Keratinocyte (primary cell): Measurements from ENCODE around the gene DDX31. TPM values are rescaled to one million over a fixed set of nuclear protein-coding genes. Genes with fewer than 3 reads are reported as not detected.

Experiments used
- DNase-seq: peaks from one replicate; pipeline ENCODE4 v3.0.0-alpha.2; 2011; ENCODE audit warnings: low read depth, missing footprints, low spot score
- FAIRE-seq: peaks from 2 replicates; lab custom pipeline; 2011; peaks lifted over from hg19 to GRCh38; lab: Jason Lieb, UNC
- H2AFZ ChIP-seq: 2 replicates; pipeline ENCODE4 v1.6.0; 2012; ENCODE audit warnings: low read length, control low read depth, inconsistent platforms; ENCODE audit not compliant: control insufficient read depth
- H3K27ac ChIP-seq: 2 replicates; pipeline ENCODE4 v1.5.1; 2011; ENCODE audit warnings: low read length; ENCODE audit not compliant: control insufficient read depth, insufficient read depth
- H3K27me3 ChIP-seq: 3 replicates; pipeline ENCODE4 v1.6.0; 2011; ENCODE audit warnings: low read length; ENCODE audit not compliant: control insufficient read depth, insufficient read depth; ENCODE audit errors: extremely low read depth
- H3K36me3 ChIP-seq, 2 experiments: 2 replicates in 1 of 2; 3 replicates in 1 of 2; pipeline ENCODE4 v1.5.1; 2011; ENCODE audit warnings: low read length in 2 of 2, mild to moderate bottlenecking in 1 of 2; ENCODE audit not compliant: control insufficient read depth in 2 of 2, insufficient read depth in 2 of 2; ENCODE audit errors: extremely low read depth in 1 of 2
- H3K4me1 ChIP-seq: 3 replicates; pipeline ENCODE4 v1.5.1; 2011; ENCODE audit warnings: low read length; ENCODE audit not compliant: control insufficient read depth, insufficient read depth; ENCODE audit errors: extremely low read depth
- H3K4me2 ChIP-seq: 3 replicates; pipeline ENCODE4 v1.6.0; 2011; ENCODE audit warnings: low read depth, low read length; ENCODE audit not compliant: control insufficient read depth, insufficient read depth; ENCODE audit errors: extremely low read depth
- H3K4me3 ChIP-seq, 3 experiments: fragments of 200-600 bp in 1 of 3; sonication (generic) in 1 of 3; 2 replicates in 2 of 3; 3 replicates in 1 of 3; pipeline ENCODE4 v1.5.1; 2011 to 2016; ENCODE audit warnings: low read length in 3 of 3, mild to moderate bottlenecking in 3 of 3, control low read depth in 2 of 3, inconsistent platforms in 1 of 3, low read depth in 1 of 3, mixed read lengths in 1 of 3, mixed run types in 1 of 3, moderate library complexity in 1 of 3; ENCODE audit not compliant: control insufficient read depth in 2 of 3, insufficient read depth in 2 of 3; ENCODE audit errors: extremely low read depth in 1 of 3
- H3K79me2 ChIP-seq: 2 replicates; pipeline ENCODE4 v1.6.0; 2012; ENCODE audit warnings: low read length; ENCODE audit not compliant: control insufficient read depth, insufficient read depth
- H3K9ac ChIP-seq: 3 replicates; pipeline ENCODE4 v1.6.0; 2011; ENCODE audit warnings: low read length; ENCODE audit not compliant: control insufficient read depth, insufficient read depth; ENCODE audit errors: extremely low read depth
- H3K9me1 ChIP-seq: 3 replicates; pipeline ENCODE4 v1.6.0; 2011; ENCODE audit warnings: low read length; ENCODE audit not compliant: control insufficient read depth, insufficient read depth; ENCODE audit errors: extremely low read depth
- H3K9me3 ChIP-seq: 2 replicates; pipeline ENCODE4 v1.5.1; 2012; ENCODE audit warnings: low read depth, low read length; ENCODE audit not compliant: control insufficient read depth
- H4K20me1 ChIP-seq: 3 replicates; pipeline ENCODE4 v1.6.0; 2011; ENCODE audit warnings: low read length; ENCODE audit not compliant: control insufficient read depth, insufficient read depth; ENCODE audit errors: extremely low read depth
- CTCF ChIP-seq, 3 experiments: IDR thresholded peaks in 1 of 3; conservative IDR thresholded peaks in 1 of 3; optimal IDR thresholded peaks in 1 of 3; 2 replicates in 2 of 3; 3 replicates in 1 of 3; pipeline versions ENCODE3 to v1.5.1; 2011; ENCODE audit warnings: low read length in 3 of 3, mild to moderate bottlenecking in 3 of 3, moderate library complexity in 2 of 3, control low read depth in 1 of 3, inconsistent platforms in 1 of 3; ENCODE audit not compliant: insufficient read depth in 2 of 3; ENCODE audit errors: extremely low read depth in 1 of 3
- EZH2 ChIP-seq: IDR thresholded peaks from one replicate; pipeline ENCODE4 v1.6.1; 2012; ENCODE audit warnings: inconsistent platforms, mild to moderate bottlenecking, low read length, moderate library complexity
- dilution Hi-C: fragments of 300-500 bp; cut with MboI; formaldehyde crosslinking; loops from one replicate; pipeline ENCODE4 v1.7.0; 2020; ENCODE audit warnings: low sequenced_read_pairs; ENCODE audit not compliant: extremely low pct_ligation_motif_present
- polyA plus RNA-seq, 5 experiments: library from polyadenylated mRNA; depleted of rRNA in 3 of 5; stranded (reverse) in 3 of 5; stranded (forward) in 1 of 5; unstranded in 1 of 5; fragments of >200 nt; gene quantifications; 1 replicate in 1 of 5; 2 replicates in 3 of 5; 3 replicates in 1 of 5; pipeline versions ENCODE4 v1.2.1 to v1.2.3, GENCODE V29; 2011 to 2012; ENCODE audit warnings: missing spikeins in 2 of 5, low read depth in 1 of 5, low replicate concordance in 1 of 5

The DDX31 gene
- polyA plus RNA-seq, 1 donor (not counting 4 experiments of a cell fraction or from before 2014, with no cell fraction given): 21.0 TPM

- Histone ChIP-seq H3K4me1 (peaks cover 30% of the 10 kb centered on the region), H3K4me2 (no peak overlapping the region), H3K27ac (no peak overlapping the region), H3K9ac (no peak overlapping the region), H4K20me1 (no peaks in the 10 kb centered on the region), H2AFZ (no peak overlapping the region), H3K79me2 (no peaks in the 10 kb centered on the region), H3K9me3 (no peaks in the 10 kb centered on the region), H3K4me3 (no peak overlapping the region), H3K27me3 (no peaks in the 10 kb centered on the region), H3K36me3 (peaks cover 17 to 29% of the 10 kb centered on the region in 2 experiments), H3K9me1 (peaks cover 3% of the 10 kb centered on the region)
- FAIRE-seq: no peak
- dilution Hi-C loops: no loop called here
- TF ChIP-seq CTCF (optimal IDR thresholded peaks at IDR 0.05 in 1 of 3, IDR thresholded peaks at IDR 0.05 in 1 of 3, conservative IDR thresholded peaks at IDR 0.05 in 1 of 3; ENCODE audit: extremely low read depth in 1 of 3, insufficient read depth in 2 of 3, low read length in 3 of 3): no peak
- TF ChIP-seq EZH2: no peak
- DNase-seq: no peak
Observed at GRCh38 chr9:132634327-132634726, 35.5 kb downstream of the DDX31 start.

DNA sequence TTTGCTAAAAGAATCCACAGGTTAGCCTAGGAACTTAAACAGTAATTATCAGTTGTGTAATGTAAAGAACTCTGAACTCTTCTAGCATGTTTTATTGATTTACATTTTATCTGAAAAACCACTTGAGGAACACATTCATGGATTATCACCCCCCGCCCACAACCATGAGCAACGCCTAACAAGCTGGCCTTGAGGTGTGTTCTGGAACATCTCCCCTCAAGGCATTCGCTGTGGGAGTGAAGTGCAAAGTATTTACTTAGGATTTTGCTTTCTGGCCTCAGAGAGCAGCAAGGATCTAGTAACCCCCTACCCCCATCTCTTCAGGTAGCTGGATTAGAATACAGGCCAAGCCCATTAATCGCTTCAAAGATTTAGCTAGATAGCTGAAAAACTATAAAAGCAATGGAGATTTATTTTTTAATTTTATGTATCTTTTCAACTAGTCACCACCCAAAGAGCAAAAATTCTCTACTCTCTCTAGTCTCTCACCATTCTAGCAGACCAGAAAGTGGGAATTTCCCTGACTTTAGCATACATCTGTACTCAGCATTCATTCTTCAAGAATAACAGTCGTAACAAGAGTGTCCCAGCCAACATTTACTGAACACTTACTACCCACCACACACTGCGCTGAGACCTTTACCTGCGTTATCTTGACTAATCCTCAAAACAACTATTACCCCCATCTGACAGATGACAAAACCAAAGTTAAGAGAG, 37.2 kb downstream of the DDX31 start:
- Histone ChIP-seq H3K4me1 (peaks cover 30% of the 10 kb centered on the region), H3K9me3 (no peaks in the 10 kb centered on the region), H3K79me2 (no peaks in the 10 kb centered on the region), H3K27me3 (no peaks in the 10 kb centered on the region), H3K27ac (no peak overlapping the region), H3K4me3 (no peak overlapping the region), H4K20me1 (no peaks in the 10 kb centered on the region), H3K36me3 (peaks cover 22 to 36% of the 10 kb centered on the region in 2 experiments), H2AFZ (no peak overlapping the region), H3K9ac (no peak overlapping the region), H3K9me1 (peaks cover 3% of the 10 kb centered on the region), H3K4me2 (peak overlapping the region; percentile 74)
- dilution Hi-C loops: no loop called here
- FAIRE-seq (no peak), DNase-seq (no peak)
- TF ChIP-seq EZH2: no peak
- TF ChIP-seq CTCF (optimal IDR thresholded peaks at IDR 0.05 in 1 of 3, IDR thresholded peaks at IDR 0.05 in 1 of 3, conservative IDR thresholded peaks at IDR 0.05 in 1 of 3; ENCODE audit: extremely low read depth in 1 of 3, insufficient read depth in 2 of 3, low read length in 3 of 3): no peak
